ENCODE results near the gene KRTAP4-16.
"Not testable (repeated sequence)": the region's sequence is repeated elsewhere in the genome, so short reads cannot be mapped to it uniquely, and the experiment has no call there.

KRTAP4-16 gene

DNA sequence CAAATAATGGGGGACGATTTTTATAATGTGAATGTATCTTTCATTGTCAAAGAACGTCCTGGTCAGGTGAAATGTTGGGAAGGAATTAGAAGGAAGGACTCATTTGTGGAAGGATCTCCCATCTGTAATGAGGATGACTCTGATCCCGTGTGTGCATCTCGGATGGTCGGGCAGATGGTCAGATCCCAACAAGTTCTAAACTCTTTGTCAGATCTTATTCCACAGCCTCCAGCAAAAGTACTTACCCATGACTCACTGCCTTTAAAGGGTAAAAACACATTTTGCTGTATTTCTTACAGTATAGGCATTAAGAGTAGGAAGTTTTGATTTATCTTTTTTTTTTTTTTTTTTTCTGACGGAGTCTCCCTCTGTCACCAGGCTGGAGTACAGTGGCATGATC is 3.5 kb downstream of the KRTAP4-16 start:
- DNase-seq (ENCODE audit: extremely low read depth, low read depth) = peak; percentile 80
- no peak overlapping the region for H3K4me3 ChIP-seq (replicated peaks; ENCODE audit: low read depth, low read length)
- no peak for TF ChIP-seq CTCF (IDR thresholded peaks at IDR 0.05; ENCODE audit: low read depth, low read length, missing control alignments)

DNA sequence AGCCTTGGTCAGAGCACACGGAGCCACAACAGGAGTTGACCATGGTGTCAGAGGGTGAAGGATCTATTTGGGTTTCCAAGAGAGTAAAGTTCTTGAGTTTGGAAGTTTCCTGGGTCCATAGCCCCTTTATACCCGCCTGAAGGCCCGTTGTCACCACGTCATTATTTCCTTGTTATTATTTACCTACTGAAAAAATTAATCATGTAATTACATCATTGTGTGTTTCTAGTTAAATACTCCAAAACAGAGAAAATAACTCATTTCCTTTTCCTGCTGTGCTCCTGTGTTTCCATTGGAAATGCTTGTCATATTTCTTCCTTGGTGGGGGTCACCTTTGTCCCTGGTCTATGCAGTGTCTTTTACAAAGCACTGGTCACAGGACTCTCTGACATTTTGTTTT is 4.0 kb downstream of the KRTAP4-16 start, which contains the start of gene KRTAP4-8:
KRTAP4-8 (minus strand) TSS at position 101 of the 400 bp plus-strand sequence; CDS start at position 43, 58 bp downstream.
- no peak within 1 kb of the TSS for H3K4me3 ChIP-seq (replicated peaks; ENCODE audit: low read depth, low read length)
- no peak for TF ChIP-seq CTCF (IDR thresholded peaks at IDR 0.05; ENCODE audit: low read depth, low read length, missing control alignments)
- no peak for DNase-seq (ENCODE audit: extremely low read depth, low read depth)

- TF ChIP-seq CTCF (IDR thresholded peaks at IDR 0.05; ENCODE audit: low read depth, low read length, missing control alignments) = no peak
- no peak for DNase-seq (ENCODE audit: extremely low read depth, low read depth)
Observed at GRCh38 chr17:41096055-41096454, 6.0 kb downstream of the KRTAP4-16 start.

DNA sequence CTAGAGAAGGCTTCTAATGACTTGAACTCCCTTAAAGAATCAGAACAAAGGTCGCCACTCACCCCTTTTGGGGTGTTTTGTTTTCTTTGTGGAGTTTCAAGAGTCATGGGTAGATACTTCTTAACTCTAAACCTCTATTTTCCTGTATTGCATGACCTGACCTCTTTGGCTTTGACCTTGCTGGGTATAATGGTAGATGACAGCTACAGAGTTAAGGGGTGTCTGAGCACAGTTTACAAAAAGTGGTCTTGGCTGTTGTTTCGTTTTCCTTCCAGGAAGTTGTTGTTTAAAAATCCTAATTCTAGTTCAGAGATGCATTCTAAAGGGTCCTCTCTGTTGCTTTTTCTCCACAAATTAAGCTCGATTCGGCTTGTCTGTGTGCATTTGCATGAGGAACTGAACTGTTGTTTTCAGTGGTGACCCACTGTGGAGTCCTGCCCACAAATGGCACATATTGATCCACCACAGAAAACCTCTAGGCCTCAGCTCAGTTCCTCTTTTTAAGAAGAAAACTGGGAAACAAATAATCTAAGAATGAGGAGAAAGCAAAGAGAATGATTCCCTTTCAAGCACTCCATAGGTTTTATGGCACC is 13.2 kb downstream of the KRTAP4-16 start:
- DNase-seq (ENCODE audit: extremely low read depth, low read depth); H3K4me3 ChIP-seq (replicated peaks; ENCODE audit: low read depth, low read length): not testable (repeated sequence)

More at GRCh38 chr17:41096055-41096454, 6.0 kb downstream of the KRTAP4-16 start:
- H3K4me3 ChIP-seq (replicated peaks; ENCODE audit: low read depth, low read length) = no peak overlapping the region

DNA sequence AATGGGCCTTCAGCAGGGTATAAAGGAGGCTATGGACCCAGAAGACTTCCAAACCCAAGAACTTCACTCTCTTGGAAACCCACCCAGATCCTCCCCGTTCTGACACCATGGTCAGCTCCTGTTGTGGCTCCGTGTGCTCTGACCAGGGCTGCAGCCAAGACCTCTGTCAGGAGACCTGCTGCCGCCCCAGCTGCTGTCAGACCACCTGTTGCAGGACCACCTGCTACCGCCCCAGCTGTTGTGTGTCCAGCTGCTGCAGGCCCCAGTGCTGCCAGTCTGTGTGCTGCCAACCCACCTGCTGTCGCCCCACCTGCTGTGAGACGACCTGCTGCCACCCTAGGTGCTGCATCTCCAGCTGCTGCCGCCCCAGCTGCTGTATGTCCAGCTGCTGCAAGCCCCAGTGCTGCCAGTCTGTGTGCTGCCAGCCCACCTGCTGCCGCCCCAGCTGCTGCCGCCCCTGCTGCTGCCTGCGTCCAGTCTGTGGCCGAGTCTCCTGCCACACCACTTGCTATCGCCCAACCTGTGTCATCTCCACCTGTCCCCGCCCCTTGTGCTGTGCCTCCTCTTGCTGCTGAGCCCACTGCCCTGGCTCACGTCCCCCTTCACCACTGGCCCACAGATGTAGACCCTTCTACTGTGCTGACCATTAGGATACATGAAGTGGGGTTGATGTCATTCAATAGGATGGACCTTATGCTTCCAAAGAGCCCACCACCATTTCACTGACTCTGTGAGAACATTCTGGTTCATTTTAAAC is 17.7 kb downstream of the KRTAP4-16 start, which contains the start of gene KRTAP4-7:
KRTAP4-7 (plus strand) TSS at position 51 of the 757 bp plus-strand sequence; CDS start at position 108, 57 bp downstream.
- H3K4me3 ChIP-seq (replicated peaks; ENCODE audit: low read depth, low read length); DNase-seq (ENCODE audit: extremely low read depth, low read depth): not testable (repeated sequence)

DNA sequence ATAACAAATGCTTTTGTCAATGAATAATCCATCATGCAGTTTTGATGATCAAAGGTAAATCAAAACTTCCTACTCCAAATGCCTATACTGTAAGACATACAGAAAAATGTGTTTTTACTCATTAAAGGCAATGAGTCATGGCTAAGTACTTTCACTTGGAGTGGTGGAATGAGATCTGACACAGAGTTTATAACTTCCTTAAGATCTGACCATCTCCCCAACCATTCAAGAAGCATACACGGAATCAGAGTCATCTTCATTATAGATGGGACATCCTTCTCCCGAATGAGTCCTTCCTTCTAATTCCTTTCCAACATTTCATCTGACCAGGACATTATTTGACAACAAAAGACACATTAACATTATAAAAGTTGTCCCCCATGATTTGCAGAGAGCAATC is 18.6 kb downstream of the KRTAP4-16 start:
- not testable (repeated sequence) for DNase-seq (ENCODE audit: extremely low read depth, low read depth); H3K4me3 ChIP-seq (replicated peaks; ENCODE audit: low read depth, low read length)

- no peak for DNase-seq (ENCODE audit: extremely low read depth, low read depth)
- H3K4me3 ChIP-seq (replicated peaks; ENCODE audit: low read depth, low read length) = no peak overlapping the region
- TF ChIP-seq CTCF (IDR thresholded peaks at IDR 0.05; ENCODE audit: low read depth, low read length, missing control alignments) = no peak
Observed at GRCh38 chr17:41082626-41083025, 19.4 kb downstream of the KRTAP4-16 start.

- no peak overlapping the region for H3K4me3 ChIP-seq (replicated peaks; ENCODE audit: low read depth, low read length)
- no peak for TF ChIP-seq CTCF (IDR thresholded peaks at IDR 0.05; ENCODE audit: low read depth, low read length, missing control alignments)
- DNase-seq (ENCODE audit: extremely low read depth, low read depth) = no peak
Observed at GRCh38 chr17:41076788-41077187, 25.2 kb downstream of the KRTAP4-16 start.
